Mucosa of stomach (tissue), 1 donor: Measurements from ENCODE around the gene SPATA31E1.
"Not testable (repeated sequence)": the region's sequence is repeated elsewhere in the genome, so short reads cannot be mapped to it uniquely, and the experiment has no call there.

ENCODE experiments used
- H3K27me3 ChIP-seq: one replicate; pipeline ENCODE4 v1.7.0; 2013; ENCODE audit warnings: mild to moderate bottlenecking, low read length; ENCODE audit not compliant: control insufficient read depth, insufficient read depth
- H3K36me3 ChIP-seq: one replicate; pipeline ENCODE4 v1.7.0; 2013; ENCODE audit warnings: low read length; ENCODE audit not compliant: control insufficient read depth, insufficient read depth
- H3K4me1 ChIP-seq: one replicate; pipeline ENCODE4 v1.7.0; 2013; ENCODE audit warnings: mild to moderate bottlenecking, low read length; ENCODE audit not compliant: control insufficient read depth, insufficient read depth
- H3K4me3 ChIP-seq: one replicate; pipeline ENCODE4 v1.7.0; 2013; ENCODE audit warnings: low read length
- H3K9ac ChIP-seq: one replicate; pipeline ENCODE4 v1.7.0; 2013; ENCODE audit warnings: mild to moderate bottlenecking, low read length, moderate library complexity
- H3K9me3 ChIP-seq: one replicate; pipeline ENCODE4 v1.7.0; 2013; ENCODE audit warnings: mild to moderate bottlenecking, low read length, moderate library complexity; ENCODE audit not compliant: control insufficient read depth
- donor health status: Pancreatic carcinoma.

SPATA31E1 gene

GRCh38 chr9:87882627-87883026 is at the start of gene SPATA31E1:
Gene SPATA31E1 (plus strand): TSS chr9:87882877. CDS start chr9:87882892, 15 bp downstream.
- no peaks in the 10 kb centered on the region for H3K9me3 ChIP-seq
- H3K4me3 ChIP-seq: no peak within 1 kb of the TSS
- H3K9ac ChIP-seq: no peak within 1 kb of the TSS
- no peaks in the 10 kb centered on the region for H3K36me3 ChIP-seq
- peaks cover 5% of the 10 kb centered on the region for H3K27me3 ChIP-seq
- no peaks in the 10 kb centered on the region for H3K4me1 ChIP-seq

- Histone ChIP-seq H3K9ac (no peak overlapping the region), H3K36me3 (no peaks in the 10 kb centered on the region), H3K9me3 (no peaks in the 10 kb centered on the region), H3K4me3 (no peak overlapping the region), H3K27me3 (no peaks in the 10 kb centered on the region), H3K4me1 (no peaks in the 10 kb centered on the region)
Measured at GRCh38 chr9:87834357-87834756, 48.3 kb upstream of the SPATA31E1 start.

- Histone ChIP-seq H3K4me1 (no peaks in the 10 kb centered on the region), H3K27me3 (no peaks in the 10 kb centered on the region), H3K4me3 (no peak overlapping the region), H3K9ac (no peak overlapping the region), H3K9me3 (no peaks in the 10 kb centered on the region), H3K36me3 (no peaks in the 10 kb centered on the region)
Measured at GRCh38 chr9:87836536-87836935, 46.1 kb upstream of the SPATA31E1 start.

- H3K4me3 ChIP-seq: no peak overlapping the region
- no peaks in the 10 kb centered on the region for H3K9me3 ChIP-seq
- H3K27me3 ChIP-seq: no peaks in the 10 kb centered on the region
- no peaks in the 10 kb centered on the region for H3K4me1 ChIP-seq
- no peaks in the 10 kb centered on the region for H3K36me3 ChIP-seq
- H3K9ac ChIP-seq: no peak overlapping the region
Measured at GRCh38 chr9:87836951-87837705, 45.5 kb upstream of the SPATA31E1 start.

- H3K27me3 ChIP-seq: peaks cover 3% of the 10 kb centered on the region
- no peaks in the 10 kb centered on the region for H3K4me1 ChIP-seq
- no peak overlapping the region for H3K4me3 ChIP-seq
- H3K9me3 ChIP-seq: no peaks in the 10 kb centered on the region
- H3K9ac ChIP-seq: no peak overlapping the region
- no peaks in the 10 kb centered on the region for H3K36me3 ChIP-seq
Measured at GRCh38 chr9:87840134-87840533, 42.5 kb upstream of the SPATA31E1 start.

GRCh38 chr9:87842878-87843585 is 39.6 kb upstream of the SPATA31E1 start:
- H3K9ac ChIP-seq: no peak overlapping the region
- no peaks in the 10 kb centered on the region for H3K9me3 ChIP-seq
- H3K27me3 ChIP-seq: peaks cover 3% of the 10 kb centered on the region
- H3K4me1 ChIP-seq: no peaks in the 10 kb centered on the region
- no peak overlapping the region for H3K4me3 ChIP-seq
- no peaks in the 10 kb centered on the region for H3K36me3 ChIP-seq

- Histone ChIP-seq H3K4me3 (no peak overlapping the region), H3K36me3 (no peaks in the 10 kb centered on the region), H3K4me1 (no peaks in the 10 kb centered on the region), H3K27me3 (peaks cover 3% of the 10 kb centered on the region), H3K9me3 (no peaks in the 10 kb centered on the region), H3K9ac (no peak overlapping the region)
Measured at GRCh38 chr9:87844506-87844905, 38.2 kb upstream of the SPATA31E1 start.

GRCh38 chr9:87847817-87848216 is 34.9 kb upstream of the SPATA31E1 start:
- not testable (repeated sequence) for H3K9ac ChIP-seq, H3K27me3 ChIP-seq, H3K4me3 ChIP-seq, H3K36me3 ChIP-seq, H3K4me1 ChIP-seq, H3K9me3 ChIP-seq

- Histone ChIP-seq H3K4me1 (no peaks in the 10 kb centered on the region), H3K9me3 (no peaks in the 10 kb centered on the region), H3K27me3 (no peaks in the 10 kb centered on the region), H3K36me3 (no peaks in the 10 kb centered on the region), H3K4me3 (no peak overlapping the region), H3K9ac (no peak overlapping the region)
Measured at GRCh38 chr9:87849144-87849758, 33.4 kb upstream of the SPATA31E1 start.

- no peaks in the 10 kb centered on the region for H3K4me1 ChIP-seq
Measured at GRCh38 chr9:87850391-87850790, 32.3 kb upstream of the SPATA31E1 start.

GRCh38 chr9:87851186-87851585 is 31.5 kb upstream of the SPATA31E1 start:
- not testable (repeated sequence) for H3K4me1 ChIP-seq, H3K9me3 ChIP-seq, H3K4me3 ChIP-seq, H3K36me3 ChIP-seq, H3K9ac ChIP-seq, H3K27me3 ChIP-seq

More at GRCh38 chr9:87850391-87850790, 32.3 kb upstream of the SPATA31E1 start:
- Histone ChIP-seq H3K27me3 (no peaks in the 10 kb centered on the region), H3K9ac (no peak overlapping the region), H3K36me3 (no peaks in the 10 kb centered on the region), H3K9me3 (no peaks in the 10 kb centered on the region), H3K4me3 (no peak overlapping the region)

- Histone ChIP-seq H3K36me3 (no peaks in the 10 kb centered on the region), H3K4me1 (no peaks in the 10 kb centered on the region), H3K9me3 (no peaks in the 10 kb centered on the region), H3K4me3 (no peak overlapping the region), H3K27me3 (no peaks in the 10 kb centered on the region), H3K9ac (no peak overlapping the region)
Measured at GRCh38 chr9:87853302-87853701, 29.4 kb upstream of the SPATA31E1 start.
